Measurements from ENCODE around the gene NAGPA.

The NAGPA gene

GRCh38 chr16:5035909-5036227 is 2.1 kb upstream of the NAGPA start:
- no peak overlapping the region for H3K4me3 ChIP-seq (ENCODE audit: low read depth, low read length)
- TF ChIP-seq, protein P1, sequence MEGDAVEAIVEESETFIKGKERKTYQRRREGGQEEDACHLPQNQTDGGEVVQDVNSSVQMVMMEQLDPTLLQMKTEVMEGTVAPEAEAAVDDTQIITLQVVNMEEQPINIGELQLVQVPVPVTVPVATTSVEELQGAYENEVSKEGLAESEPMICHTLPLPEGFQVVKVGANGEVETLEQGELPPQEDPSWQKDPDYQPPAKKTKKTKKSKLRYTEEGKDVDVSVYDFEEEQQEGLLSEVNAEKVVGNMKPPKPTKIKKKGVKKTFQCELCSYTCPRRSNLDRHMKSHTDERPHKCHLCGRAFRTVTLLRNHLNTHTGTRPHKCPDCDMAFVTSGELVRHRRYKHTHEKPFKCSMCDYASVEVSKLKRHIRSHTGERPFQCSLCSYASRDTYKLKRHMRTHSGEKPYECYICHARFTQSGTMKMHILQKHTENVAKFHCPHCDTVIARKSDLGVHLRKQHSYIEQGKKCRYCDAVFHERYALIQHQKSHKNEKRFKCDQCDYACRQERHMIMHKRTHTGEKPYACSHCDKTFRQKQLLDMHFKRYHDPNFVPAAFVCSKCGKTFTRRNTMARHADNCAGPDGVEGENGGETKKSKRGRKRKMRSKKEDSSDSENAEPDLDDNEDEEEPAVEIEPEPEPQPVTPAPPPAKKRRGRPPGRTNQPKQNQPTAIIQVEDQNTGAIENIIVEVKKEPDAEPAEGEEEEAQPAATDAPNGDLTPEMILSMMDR (IDR thresholded peaks at IDR 0.05; ENCODE audit: borderline replicate concordance, insufficient read depth, low read depth, low read length) = no peak

DNA sequence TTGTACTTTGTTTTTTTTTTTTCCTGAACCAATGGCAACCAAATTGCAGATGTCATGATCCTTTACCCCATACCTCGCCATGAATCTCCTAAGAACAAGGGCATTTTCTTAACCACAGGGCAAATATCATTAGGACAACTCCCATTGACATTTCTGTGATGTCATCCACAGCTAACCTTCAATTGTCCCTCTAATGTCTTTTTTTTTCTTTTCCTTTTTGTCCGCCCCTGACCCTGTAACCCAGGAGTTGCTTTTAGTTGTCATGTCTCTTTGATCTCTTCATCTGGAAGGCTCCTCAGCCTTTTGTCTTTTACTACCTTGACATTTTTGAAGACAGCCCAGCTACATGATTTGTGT is 410 bp upstream of the NAGPA start:
- H3K4me3 ChIP-seq (ENCODE audit: low read depth, low read length) = peak overlapping the region; percentile 86
- TF ChIP-seq, protein P1 (IDR thresholded peaks at IDR 0.05; ENCODE audit: borderline replicate concordance, insufficient read depth, low read depth, low read length) = no peak

GRCh38 chr16:5032748-5033167 is 977 bp downstream of the NAGPA start:
- peak overlapping the region; percentile 86 for H3K4me3 ChIP-seq (ENCODE audit: low read depth, low read length)
- TF ChIP-seq, protein P1 (IDR thresholded peaks at IDR 0.05; ENCODE audit: borderline replicate concordance, insufficient read depth, low read depth, low read length) = no peak

GRCh38 chr16:5031601-5032000 is 2.1 kb downstream of the NAGPA start:
- no peak overlapping the region for H3K4me3 ChIP-seq (ENCODE audit: low read depth, low read length)
- TF ChIP-seq, protein P1 (IDR thresholded peaks at IDR 0.05; ENCODE audit: borderline replicate concordance, insufficient read depth, low read depth, low read length) = no peak

DNA sequence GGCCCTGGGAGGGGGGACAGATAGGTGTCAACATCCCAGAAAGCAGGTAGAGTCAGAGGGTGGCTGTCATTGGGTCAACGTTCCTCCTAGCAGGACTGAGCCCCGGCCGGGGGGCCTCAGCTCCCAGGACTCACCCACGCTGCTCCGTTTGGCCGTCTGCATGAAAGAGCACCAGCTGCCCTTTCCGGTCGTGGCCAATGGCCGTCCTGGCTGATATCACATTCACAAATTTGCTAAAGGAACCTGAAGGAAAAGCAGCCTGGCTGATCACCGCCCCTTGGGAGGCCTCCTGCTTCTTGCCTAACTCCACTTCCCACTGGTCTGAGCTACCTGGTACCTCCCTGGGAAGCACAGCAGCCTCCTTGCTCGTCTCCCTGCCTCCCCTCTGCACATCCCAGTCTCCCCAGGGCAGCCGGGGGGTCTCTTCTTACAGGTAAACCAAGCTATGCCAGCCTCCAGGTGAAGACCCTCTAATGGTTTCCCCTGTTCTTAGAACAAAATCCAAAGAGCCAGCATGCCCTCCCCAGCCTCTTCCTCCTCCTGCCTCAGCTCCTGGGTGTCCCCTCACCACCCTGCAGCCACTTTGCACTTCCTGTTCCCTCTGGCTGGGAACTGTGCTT is 3.4 kb downstream of the NAGPA start:
- TF ChIP-seq, protein P1 (IDR thresholded peaks at IDR 0.05; ENCODE audit: borderline replicate concordance, insufficient read depth, low read depth, low read length) = no peak
- no peak overlapping the region for H3K4me3 ChIP-seq (ENCODE audit: low read depth, low read length)

DNA sequence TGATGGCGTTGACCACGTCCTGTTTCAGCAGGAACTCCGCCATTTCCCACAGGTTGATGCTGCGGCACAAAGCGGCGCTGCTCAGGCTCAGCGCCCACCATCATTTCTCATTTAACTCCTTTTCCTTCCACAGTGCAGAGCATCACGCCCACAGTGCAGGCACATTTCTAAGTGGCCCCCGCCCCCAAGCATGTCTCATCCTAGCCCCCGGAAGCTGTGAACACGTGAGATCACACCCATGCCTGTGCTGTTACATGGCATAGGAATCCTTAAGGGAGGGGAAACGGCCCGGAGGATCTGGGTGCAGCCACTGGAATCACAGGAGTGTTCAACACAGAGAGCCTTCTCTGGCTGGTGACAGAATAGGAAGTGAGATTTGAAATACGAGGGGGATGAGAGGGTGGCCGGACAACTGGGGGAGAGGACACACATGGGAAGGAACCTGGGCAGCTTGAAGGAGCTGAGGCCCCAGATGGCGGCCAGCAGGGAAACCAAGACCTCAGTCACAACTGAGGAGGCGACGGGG is 4.7 kb downstream of the NAGPA start:
- TF ChIP-seq, protein P1 (IDR thresholded peaks at IDR 0.05; ENCODE audit: borderline replicate concordance, insufficient read depth, low read depth, low read length) = no peak

GRCh38 chr16:5027575-5028235 is 6.0 kb downstream of the NAGPA start:
- no peak overlapping the region for H3K4me3 ChIP-seq (ENCODE audit: low read depth, low read length)
- TF ChIP-seq, protein P1 (IDR thresholded peaks at IDR 0.05; ENCODE audit: borderline replicate concordance, insufficient read depth, low read depth, low read length) = no peak

More for the DNA sequence above, 4.7 kb downstream of the NAGPA start:
- H3K4me3 ChIP-seq (ENCODE audit: low read depth, low read length) = no peak overlapping the region

All from GM12875 (cell line).